ENCODE results near the gene C20orf204.
"Not testable (repeated sequence)": the region's sequence is repeated elsewhere in the genome, so short reads cannot be mapped to it uniquely, and the experiment has no call there.

Gene C20orf204

DNA sequence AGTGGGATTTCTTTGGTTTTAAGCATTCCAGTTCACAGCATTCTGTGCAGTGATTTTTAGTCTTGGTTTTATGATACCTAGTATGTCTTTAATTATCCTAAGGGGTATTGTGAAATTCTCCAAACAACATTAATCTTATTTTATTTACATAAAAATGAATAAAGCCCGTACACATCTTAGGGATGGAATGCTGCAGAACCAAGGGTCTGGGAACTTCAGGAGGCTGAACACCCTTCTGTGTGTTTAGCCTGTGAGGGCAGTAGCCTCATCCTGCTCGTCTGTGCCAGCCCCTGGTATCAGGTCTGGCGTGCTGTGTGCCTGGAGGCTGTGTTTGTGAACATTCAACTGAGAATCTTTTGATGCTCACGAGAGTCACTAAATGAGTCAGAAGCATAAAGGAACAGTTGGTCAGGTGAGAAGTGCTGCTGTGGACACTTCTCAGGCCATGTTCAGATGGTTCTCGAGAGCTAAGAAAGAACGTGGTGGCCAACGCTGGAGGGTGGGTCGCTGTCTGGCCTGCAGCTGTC lies 25.2 kb upstream of the C20orf204 start:
- peaks cover 47% of the 10 kb centered on the region for H3K36me3 ChIP-seq (replicated peaks; ENCODE audit: low read depth, low read length)

DNA sequence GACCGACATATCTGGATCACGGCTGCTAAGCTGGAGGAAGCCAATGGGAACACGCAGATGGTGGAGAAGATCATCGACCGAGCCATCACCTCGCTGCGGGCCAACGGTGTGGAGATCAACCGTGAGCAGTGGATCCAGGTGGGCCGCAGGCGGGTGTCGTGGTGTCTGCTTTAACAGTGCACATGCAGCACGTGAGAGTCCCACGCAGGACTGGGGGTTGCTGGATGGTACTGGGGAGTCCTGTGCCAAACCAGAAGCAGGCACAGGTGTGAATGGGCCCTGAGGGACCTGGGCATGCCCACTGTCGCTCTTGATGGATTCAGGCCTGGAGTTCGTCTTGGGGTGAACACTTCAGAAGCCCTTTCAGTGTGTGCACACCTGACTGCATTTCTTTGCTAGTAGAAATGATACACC lies 24.6 kb upstream of the C20orf204 start:
- Histone ChIP-seq H3K9me3 (ENCODE audit: insufficient read depth, low read length) (no peaks in the 10 kb centered on the region), H3K4me3 (ENCODE audit: low read length) (no peak overlapping the region), H3K79me2 (ENCODE audit: low read length) (peaks cover 5% of the 10 kb centered on the region; the same call in 1 of the 2 replicates), H4K20me1 (ENCODE audit: insufficient read depth, low read length) (peaks cover 7% of the 10 kb centered on the region; the same call in 1 of the 2 replicates), H3K36me3 (replicated peaks; ENCODE audit: low read depth, low read length) (peaks cover 49% of the 10 kb centered on the region), H3K9ac (ENCODE audit: low read length) (no peak overlapping the region), H3K4me2 (ENCODE audit: low read length) (no peak overlapping the region), H2AFZ (ENCODE audit: low read depth, low read length) (no peak overlapping the region), H3K4me1 (ENCODE audit: low read length) (peaks cover 6% of the 10 kb centered on the region), H3K27ac (ENCODE audit: low read length) (no peak overlapping the region), H3K27me3 (ENCODE audit: low read depth, low read length) (no peaks in the 10 kb centered on the region)
- TF ChIP-seq, protein P1, sequence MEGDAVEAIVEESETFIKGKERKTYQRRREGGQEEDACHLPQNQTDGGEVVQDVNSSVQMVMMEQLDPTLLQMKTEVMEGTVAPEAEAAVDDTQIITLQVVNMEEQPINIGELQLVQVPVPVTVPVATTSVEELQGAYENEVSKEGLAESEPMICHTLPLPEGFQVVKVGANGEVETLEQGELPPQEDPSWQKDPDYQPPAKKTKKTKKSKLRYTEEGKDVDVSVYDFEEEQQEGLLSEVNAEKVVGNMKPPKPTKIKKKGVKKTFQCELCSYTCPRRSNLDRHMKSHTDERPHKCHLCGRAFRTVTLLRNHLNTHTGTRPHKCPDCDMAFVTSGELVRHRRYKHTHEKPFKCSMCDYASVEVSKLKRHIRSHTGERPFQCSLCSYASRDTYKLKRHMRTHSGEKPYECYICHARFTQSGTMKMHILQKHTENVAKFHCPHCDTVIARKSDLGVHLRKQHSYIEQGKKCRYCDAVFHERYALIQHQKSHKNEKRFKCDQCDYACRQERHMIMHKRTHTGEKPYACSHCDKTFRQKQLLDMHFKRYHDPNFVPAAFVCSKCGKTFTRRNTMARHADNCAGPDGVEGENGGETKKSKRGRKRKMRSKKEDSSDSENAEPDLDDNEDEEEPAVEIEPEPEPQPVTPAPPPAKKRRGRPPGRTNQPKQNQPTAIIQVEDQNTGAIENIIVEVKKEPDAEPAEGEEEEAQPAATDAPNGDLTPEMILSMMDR (IDR thresholded peaks at IDR 0.05; ENCODE audit: low read depth, low read length), result no peak
- no peak for TF ChIP-seq EZH2phosphoT487 (IDR thresholded peaks at IDR 0.05; ENCODE audit: low read depth)

More for the DNA sequence above, 25.2 kb upstream of the C20orf204 start:
- TF ChIP-seq, protein P1 (IDR thresholded peaks at IDR 0.05; ENCODE audit: low read depth, low read length), result no peak
- no peak for TF ChIP-seq EZH2phosphoT487 (IDR thresholded peaks at IDR 0.05; ENCODE audit: low read depth)
- no peaks in the 10 kb centered on the region for H3K27me3 ChIP-seq (ENCODE audit: low read depth, low read length)
- H4K20me1 ChIP-seq (ENCODE audit: insufficient read depth, low read length), result peaks cover 7% of the 10 kb centered on the region; the same call in 1 of the 2 replicates
- peaks cover 6% of the 10 kb centered on the region for H3K4me1 ChIP-seq (ENCODE audit: low read length)
- no peak overlapping the region for H3K4me2 ChIP-seq (ENCODE audit: low read length)
- no peak overlapping the region for H3K4me3 ChIP-seq (ENCODE audit: low read length)
- no peaks in the 10 kb centered on the region for H3K9me3 ChIP-seq (ENCODE audit: insufficient read depth, low read length)
- no peak overlapping the region for H3K27ac ChIP-seq (ENCODE audit: low read length)
- H3K79me2 ChIP-seq (ENCODE audit: low read length), result peaks cover 5% of the 10 kb centered on the region; the same call in 1 of the 2 replicates
- no peak overlapping the region for H3K9ac ChIP-seq (ENCODE audit: low read length)
- no peak overlapping the region for H2AFZ ChIP-seq (ENCODE audit: low read depth, low read length)

DNA sequence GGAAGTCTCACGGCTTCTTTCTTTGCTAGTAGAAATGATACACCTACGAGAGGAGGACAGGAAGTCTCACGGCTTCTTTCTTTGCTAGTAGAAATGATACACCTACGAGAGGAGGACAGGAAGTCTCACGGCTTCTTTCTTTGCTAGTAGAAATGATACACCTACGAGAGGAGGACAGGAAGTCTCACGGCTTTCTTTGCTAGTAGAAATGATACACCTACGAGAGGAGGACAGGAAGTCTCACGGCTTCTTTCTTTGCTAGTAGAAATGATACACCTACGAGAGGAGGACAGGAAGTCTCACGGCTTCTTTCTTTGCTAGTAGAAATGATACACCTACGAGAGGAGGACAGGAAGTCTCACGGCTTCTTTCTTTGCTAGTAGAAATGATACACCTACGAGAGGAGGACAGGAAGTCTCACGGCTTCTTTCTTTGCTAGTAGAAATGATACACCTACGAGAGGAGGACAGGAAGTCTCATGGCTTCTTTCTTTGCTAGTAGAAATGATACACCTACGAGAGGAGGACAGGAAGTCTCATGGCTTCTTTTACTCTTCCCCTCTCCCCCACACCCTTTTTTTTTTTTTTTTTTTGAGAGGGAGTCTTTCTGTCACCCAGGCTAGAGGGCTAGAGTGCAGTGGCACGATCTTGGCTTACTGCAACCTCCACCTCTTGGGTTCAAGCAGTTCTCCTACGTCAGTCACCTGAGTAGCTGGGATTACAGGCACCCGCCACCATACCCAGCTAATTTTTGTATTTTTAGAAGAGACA lies 23.4 kb upstream of the C20orf204 start:
- peaks cover 50% of the 10 kb centered on the region for H3K36me3 ChIP-seq (replicated peaks; ENCODE audit: low read depth, low read length)
- H3K4me1 ChIP-seq (ENCODE audit: low read length); H3K27ac ChIP-seq (ENCODE audit: low read length); H3K79me2 ChIP-seq (ENCODE audit: low read length); H3K9me3 ChIP-seq (ENCODE audit: insufficient read depth, low read length); H2AFZ ChIP-seq (ENCODE audit: low read depth, low read length); H3K4me3 ChIP-seq (ENCODE audit: low read length); H3K27me3 ChIP-seq (ENCODE audit: low read depth, low read length); H3K9ac ChIP-seq (ENCODE audit: low read length); H3K4me2 ChIP-seq (ENCODE audit: low read length); H4K20me1 ChIP-seq (ENCODE audit: insufficient read depth, low read length): not testable (repeated sequence)

DNA sequence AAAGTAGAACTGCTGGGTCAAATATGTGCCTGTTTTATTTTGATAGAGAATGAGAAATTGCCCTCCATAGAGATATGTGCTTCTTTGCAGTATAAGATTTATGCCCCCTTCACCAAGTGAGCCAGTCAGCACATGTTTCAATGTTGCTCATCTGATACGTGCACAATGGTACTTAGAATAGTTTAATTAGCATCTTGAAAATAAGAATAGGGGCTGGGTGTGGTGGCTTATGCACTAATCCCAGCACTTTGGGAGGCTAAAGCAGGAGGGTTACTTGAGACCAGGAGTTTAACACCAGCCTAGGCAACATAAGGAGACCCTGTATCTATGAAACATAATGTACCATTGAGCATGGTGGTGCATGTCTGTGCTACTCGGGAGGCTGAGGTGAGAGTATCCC lies 20.3 kb upstream of the C20orf204 start:
- H3K4me2 ChIP-seq (ENCODE audit: low read length), result no peak overlapping the region
- H3K36me3 ChIP-seq (replicated peaks; ENCODE audit: low read depth, low read length), result peaks cover 41% of the 10 kb centered on the region
- TF ChIP-seq, protein P1 (IDR thresholded peaks at IDR 0.05; ENCODE audit: low read depth, low read length), result no peak
- TF ChIP-seq EZH2phosphoT487 (IDR thresholded peaks at IDR 0.05; ENCODE audit: low read depth), result no peak
- H3K9me3 ChIP-seq (ENCODE audit: insufficient read depth, low read length), result no peaks in the 10 kb centered on the region
- no peak overlapping the region for H2AFZ ChIP-seq (ENCODE audit: low read depth, low read length)
- no peaks in the 10 kb centered on the region for H4K20me1 ChIP-seq (ENCODE audit: insufficient read depth, low read length)
- no peaks in the 10 kb centered on the region; the same call in 1 of the 2 replicates for H3K79me2 ChIP-seq (ENCODE audit: low read length)
- H3K9ac ChIP-seq (ENCODE audit: low read length), result no peak overlapping the region
- peaks cover 3% of the 10 kb centered on the region for H3K4me1 ChIP-seq (ENCODE audit: low read length)
- no peak overlapping the region for H3K27ac ChIP-seq (ENCODE audit: low read length)
- H3K4me3 ChIP-seq (ENCODE audit: low read length), result no peak overlapping the region
- no peaks in the 10 kb centered on the region for H3K27me3 ChIP-seq (ENCODE audit: low read depth, low read length)

Measured in OCI-LY3 (cell line).